NCI-H526 treated with DMSO at 0.1 percent for 48 hours (cell line): Measurements from ENCODE around the gene NACA2.

Experiments used
- DNase-seq: peaks from one replicate; lab custom pipeline; 2025; lab: John Stamatoyannopoulos, UW

Gene NACA2

GRCh38 chr17:61545335-61545938 lies 45.6 kb downstream of the NACA2 start:
- DNase-seq, result no peak

- no peak for DNase-seq
Measured at GRCh38 chr17:61543786-61544415, 47.1 kb downstream of the NACA2 start.

- no peak for DNase-seq
Measured at GRCh38 chr17:61542027-61542426, 49.0 kb downstream of the NACA2 start.

- no peak for DNase-seq
Measured at GRCh38 chr17:61540874-61541273, 50.1 kb downstream of the NACA2 start.
